HG03064 (cell line): ENCODE measurements around the gene ADGRG1.
A peak's percentile ranks its signal among the peaks of the same experiment; 100 is the strongest.
"Not testable (repeated sequence)": the region's sequence is repeated elsewhere in the genome, so short reads cannot be mapped to it uniquely, and the experiment has no call there.

Experiments used
- ATAC-seq: cut with Tn5 transposase; IDR thresholded peaks from one replicate; pipeline ENCODE4 v1.9.1; 2021; ENCODE audit warnings: low read depth; ENCODE audit not compliant: unreplicated experiment

The ADGRG1 gene

DNA sequence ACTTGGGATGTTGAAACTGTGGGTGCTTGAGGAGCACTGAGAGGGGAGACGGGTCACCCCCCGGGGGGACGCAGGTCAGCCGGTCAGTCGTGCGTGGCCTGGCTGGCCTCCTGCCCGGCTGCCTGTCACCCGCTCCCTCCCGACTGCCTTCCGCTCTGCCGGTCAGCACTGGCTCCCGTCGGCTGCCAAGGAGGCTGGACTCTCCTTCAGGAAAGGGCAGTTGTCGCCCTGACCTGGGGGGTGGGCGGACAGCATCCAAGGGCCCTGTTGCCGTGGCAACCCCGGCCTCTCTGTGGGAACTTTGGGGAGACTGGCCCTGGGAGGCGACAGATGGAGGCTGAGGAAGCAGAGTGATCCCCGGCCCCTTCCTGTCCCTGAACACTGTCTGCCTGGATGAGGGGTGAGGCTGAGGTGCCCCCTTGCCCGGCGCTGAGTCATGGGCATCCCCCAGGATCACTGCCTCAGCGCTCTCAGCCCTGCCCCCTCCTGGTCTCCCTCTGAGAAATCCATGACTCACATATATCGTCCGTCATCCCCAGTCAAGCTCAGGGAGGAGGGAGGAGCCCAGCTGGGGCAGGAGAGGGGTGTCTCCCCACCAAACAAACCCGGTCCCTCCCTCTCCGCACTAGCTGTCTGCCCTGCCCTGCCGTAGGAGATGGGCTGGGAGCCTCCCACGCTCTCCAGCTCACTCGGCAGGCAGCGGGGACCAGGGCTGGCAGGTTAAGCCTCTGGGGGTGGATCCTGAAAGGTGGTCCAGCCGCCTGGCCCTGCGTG is at the start of gene ADGRG1:
Gene ADGRG1, plus strand, starts transcription at position 623 of the 774 bp plus-strand sequence. CDS start 21,658 bp downstream, outside the sequence.
- no peak for ATAC-seq

GRCh38 chr16:57579361-57579665 is 49.1 kb upstream of the ADGRG1 start:
- no peak for ATAC-seq

- ATAC-seq: no peak
Observed at GRCh38 chr16:57585051-57585687, 43.3 kb upstream of the ADGRG1 start.

- no peak for ATAC-seq
Observed at GRCh38 chr16:57588831-57589230, 39.6 kb upstream of the ADGRG1 start.

GRCh38 chr16:57589374-57589773 is 39.1 kb upstream of the ADGRG1 start:
- no peak for ATAC-seq

DNA sequence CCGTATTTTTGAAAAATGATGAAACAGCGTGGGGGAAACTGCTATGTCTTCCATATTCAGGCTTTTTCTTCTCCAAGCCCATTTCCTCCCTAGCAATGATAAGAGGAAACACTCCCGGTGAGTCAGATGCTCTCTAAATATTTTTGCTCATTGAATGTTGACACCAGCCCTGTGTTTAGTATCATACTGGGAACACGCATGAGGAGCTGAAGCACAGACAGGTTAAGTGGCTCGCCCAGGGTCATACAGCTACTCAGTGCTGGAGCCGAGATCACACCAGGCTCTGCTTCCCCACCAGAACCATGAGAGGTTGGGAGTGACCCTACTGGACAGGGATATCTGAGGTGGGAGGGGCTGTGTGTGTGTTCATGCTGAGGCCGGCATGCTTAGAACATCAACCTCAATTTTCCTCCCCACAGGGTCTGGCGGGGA is 37.8 kb upstream of the ADGRG1 start:
- ATAC-seq: no peak

DNA sequence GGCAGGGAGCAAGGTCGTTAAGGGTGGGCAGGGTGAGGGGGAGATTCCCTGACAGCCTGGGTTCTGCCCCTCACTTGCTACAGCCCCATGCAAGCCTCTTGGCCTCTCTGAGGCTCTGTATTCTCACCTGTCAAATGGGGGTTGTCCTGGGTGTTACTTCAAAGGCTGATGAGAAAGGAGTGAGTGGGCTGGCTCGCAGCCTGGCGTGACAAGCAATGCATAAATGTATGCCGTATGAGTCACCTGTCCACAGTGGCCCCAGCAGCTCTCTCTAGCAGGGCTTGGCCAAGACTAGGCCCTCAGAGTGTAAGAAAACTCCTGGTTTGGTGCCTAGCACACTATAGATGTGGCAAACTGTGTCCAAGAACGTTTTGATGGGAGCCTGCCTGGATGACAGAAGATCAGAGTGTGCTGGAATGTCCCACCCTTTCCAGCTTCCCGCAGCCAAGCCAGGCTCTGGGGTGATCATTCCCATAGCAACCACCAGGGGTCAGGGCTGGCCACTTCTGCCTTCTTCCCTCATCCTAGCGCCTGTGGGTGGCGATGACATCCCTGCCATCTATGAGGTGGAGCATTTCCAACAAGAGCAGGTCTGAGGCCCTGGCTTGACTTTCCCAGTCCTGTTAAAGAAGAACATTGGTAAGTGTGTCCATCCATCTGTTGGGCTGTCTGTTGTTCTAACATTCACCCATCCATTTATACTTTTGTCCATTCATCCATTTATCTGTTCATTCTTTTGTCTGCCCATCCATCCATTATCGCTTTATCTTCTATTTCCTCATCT is 37.2 kb upstream of the ADGRG1 start:
- ATAC-seq: no peak

- ATAC-seq: no peak
Observed at GRCh38 chr16:57591870-57592485, 36.5 kb upstream of the ADGRG1 start.

GRCh38 chr16:57592591-57593003 is 35.8 kb upstream of the ADGRG1 start:
- ATAC-seq: peak; percentile 57

DNA sequence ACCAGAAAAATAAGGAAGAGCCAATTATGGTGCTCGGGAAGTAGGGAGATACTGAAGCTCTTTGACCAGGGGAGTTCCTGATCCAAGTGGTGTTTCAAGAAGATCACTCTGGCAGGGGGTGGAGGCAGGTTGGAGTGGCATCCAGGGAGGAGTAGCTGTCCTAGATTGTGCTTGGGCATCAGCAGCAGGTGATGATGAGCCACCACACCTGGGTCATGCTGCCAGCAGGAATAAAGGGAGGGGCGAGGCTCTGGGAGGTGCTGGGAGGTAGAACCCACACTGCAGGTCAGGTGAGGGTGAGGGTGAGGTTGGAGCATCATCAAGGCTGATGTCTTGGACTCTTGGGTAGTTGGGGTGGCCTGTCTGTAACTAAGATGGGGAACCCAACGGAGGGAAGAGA is 35.4 kb upstream of the ADGRG1 start:
- no peak for ATAC-seq

- no peak for ATAC-seq
Observed at GRCh38 chr16:57593990-57594389, 34.4 kb upstream of the ADGRG1 start.

- ATAC-seq: no peak
Observed at GRCh38 chr16:57594531-57595031, 33.8 kb upstream of the ADGRG1 start.

GRCh38 chr16:57596234-57596633 is 32.2 kb upstream of the ADGRG1 start:
- ATAC-seq: not testable (repeated sequence)

- no peak for ATAC-seq
Observed at GRCh38 chr16:57598437-57598836, 30.0 kb upstream of the ADGRG1 start.

DNA sequence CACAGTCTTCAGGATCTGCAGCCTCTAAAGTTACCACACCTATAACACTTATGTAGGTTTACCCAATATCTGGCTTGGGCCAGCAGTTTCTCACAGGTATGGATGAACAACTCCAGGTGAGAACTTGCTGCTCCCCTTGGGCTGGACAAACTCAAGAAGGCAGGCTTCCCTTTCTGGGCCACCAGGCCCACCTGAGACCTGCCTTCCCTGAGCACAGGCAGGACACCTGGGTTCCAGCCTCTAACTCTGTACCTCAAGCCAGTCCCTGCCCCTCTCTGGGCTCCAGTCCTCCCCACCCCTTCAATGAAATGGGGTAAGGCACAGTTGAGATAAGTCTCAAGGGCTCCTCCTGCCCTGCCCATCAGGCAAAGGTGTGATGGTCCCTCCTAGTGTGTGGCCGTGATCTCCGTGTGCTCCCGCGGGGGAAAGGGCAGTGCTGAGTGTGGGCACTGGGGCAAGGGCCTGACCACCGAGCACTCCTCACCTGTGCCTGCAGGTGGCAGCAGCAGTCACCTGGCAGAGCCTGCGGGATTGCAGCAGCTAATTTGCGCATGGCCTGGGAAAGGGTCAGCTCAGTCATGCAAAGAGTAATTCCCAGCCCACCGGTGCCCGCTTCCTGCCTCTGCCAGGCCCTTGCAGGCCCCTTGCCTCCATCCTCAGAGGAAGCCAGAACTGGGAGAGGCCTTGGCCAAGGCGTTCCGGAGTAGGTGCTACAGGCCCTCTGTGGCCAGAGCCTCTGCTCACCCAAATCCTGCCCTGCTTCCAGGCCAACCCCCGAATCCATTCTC is 28.2 kb upstream of the ADGRG1 start:
- no peak for ATAC-seq

- no peak for ATAC-seq
Observed at GRCh38 chr16:57600952-57601580, 27.4 kb upstream of the ADGRG1 start.

GRCh38 chr16:57601801-57602478 is 26.5 kb upstream of the ADGRG1 start:
- peak; percentile 81 for ATAC-seq

DNA sequence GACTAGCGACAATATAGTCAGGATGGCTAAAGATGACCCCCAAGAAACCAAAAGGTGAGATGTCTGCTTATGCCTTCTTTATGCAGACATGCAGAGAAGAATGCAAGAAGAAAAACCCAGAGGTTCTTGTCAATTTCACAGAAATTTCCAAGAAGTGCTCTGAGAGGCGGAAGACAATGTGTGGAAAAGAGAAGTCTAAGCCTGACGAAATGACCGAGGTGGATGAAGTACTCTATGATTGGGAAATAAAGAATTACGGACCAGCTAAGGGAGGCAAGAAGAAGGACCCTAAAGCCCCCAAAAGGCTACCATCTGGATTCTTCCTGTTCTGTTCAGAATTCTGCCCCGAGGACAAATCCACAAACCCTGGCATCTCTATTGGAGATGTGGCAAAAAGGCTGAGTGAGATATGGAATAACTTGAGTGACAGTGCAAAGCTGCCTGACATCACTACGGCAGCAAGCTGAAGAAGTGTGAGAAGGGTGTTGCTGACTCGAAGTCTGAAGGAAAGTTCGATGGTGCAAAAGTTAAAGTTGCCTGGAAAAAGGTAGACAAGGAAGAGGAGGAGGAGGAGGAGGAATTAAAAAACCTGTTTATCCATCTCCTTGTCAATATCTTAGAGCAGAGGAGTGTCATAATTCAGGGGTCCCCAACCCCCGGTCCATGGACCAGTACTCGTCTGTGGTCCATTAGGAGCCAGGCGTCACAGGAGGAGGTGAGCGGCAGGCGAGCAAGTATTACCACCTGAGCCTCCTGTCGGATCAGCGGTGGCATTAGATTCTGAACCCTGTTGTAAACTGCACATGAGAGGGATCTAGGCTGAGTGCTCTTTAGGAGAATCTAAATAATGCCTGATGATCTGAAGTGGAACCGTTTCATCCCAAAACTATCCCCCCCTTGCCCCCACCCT is 25.1 kb upstream of the ADGRG1 start:
- no peak for ATAC-seq
